ENCODE measurements around the gene KMT5C. TPM values are rescaled to one million over a fixed set of nuclear protein-coding genes. Genes with fewer than 3 reads are reported as not detected.

KMT5C gene
- total and polyA plus RNA-seq, 2 experiments from 2014 or later, result 14.2 to 34.3 TPM

DNA sequence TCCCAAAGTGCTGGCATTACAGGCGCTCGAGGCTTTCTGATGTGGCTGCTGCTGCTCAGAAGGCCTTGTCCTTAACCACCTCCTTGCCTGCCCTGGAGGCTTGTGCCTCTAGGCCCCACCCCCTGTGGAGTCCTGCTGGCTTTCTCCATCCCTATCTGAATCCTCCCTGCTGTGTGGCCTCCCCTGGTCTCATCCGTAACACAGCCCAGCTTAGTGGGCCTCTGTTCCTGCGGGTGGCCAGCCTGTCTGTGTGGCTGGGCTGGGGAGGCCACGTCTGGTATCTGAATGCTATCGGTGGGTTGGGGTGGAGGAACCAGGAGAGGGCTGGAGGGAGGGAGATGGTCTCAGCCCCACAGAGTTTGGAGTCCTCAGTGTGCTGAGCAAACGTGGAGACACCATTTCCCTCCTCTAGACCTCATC, 50.8 kb downstream of the KMT5C start:
- Histone ChIP-seq H3K27ac (ENCODE audit: low read depth) (peak overlapping the region; percentile 15; the same call in 1 of the 2 replicates), H4K20me1 (replicated peaks; ENCODE audit: insufficient read depth) (peaks cover 40% of the 10 kb centered on the region), H3K4me1 (ENCODE audit: insufficient read depth) (peaks cover 66% of the 10 kb centered on the region), H3K36me3 (ENCODE audit: insufficient read depth) (peaks cover 11% of the 10 kb centered on the region; the same call in 1 of the 2 replicates), H3K27me3 (ENCODE audit: insufficient read depth) (no peaks in the 10 kb centered on the region), H3K4me3 (no peak overlapping the region), H3K9me2 (ENCODE audit: insufficient read depth) (no peaks in the 10 kb centered on the region), H3K79me2 (replicated peaks; ENCODE audit: insufficient read depth) (peaks cover 28% of the 10 kb centered on the region), H3K4me2 (no peak overlapping the region; the same call in 1 of the 2 replicates), H3F3A (replicated peaks; ENCODE audit: low read depth) (peaks cover 57% of the 10 kb centered on the region), H2AFZ (no peak overlapping the region)
- Mint-ChIP-seq H3K4me1 (peaks cover 69% of the 10 kb centered on the region), H3K27ac (peak overlapping the region; percentile 26; the same call in 1 of the 2 replicates), H3K9me3 (no peaks in the 10 kb centered on the region; the same call in 2 of the 3 replicates), H3K36me3 (ENCODE audit: low read depth) (peaks cover 54% of the 10 kb centered on the region), H3K4me3 (no peak overlapping the region; the same call in 2 of the 3 replicates), H3K27me3 (ENCODE audit: insufficient read depth, low read depth, poor library complexity) (peaks cover 45% of the 10 kb centered on the region)
- TF ChIP-seq, protein P1, sequence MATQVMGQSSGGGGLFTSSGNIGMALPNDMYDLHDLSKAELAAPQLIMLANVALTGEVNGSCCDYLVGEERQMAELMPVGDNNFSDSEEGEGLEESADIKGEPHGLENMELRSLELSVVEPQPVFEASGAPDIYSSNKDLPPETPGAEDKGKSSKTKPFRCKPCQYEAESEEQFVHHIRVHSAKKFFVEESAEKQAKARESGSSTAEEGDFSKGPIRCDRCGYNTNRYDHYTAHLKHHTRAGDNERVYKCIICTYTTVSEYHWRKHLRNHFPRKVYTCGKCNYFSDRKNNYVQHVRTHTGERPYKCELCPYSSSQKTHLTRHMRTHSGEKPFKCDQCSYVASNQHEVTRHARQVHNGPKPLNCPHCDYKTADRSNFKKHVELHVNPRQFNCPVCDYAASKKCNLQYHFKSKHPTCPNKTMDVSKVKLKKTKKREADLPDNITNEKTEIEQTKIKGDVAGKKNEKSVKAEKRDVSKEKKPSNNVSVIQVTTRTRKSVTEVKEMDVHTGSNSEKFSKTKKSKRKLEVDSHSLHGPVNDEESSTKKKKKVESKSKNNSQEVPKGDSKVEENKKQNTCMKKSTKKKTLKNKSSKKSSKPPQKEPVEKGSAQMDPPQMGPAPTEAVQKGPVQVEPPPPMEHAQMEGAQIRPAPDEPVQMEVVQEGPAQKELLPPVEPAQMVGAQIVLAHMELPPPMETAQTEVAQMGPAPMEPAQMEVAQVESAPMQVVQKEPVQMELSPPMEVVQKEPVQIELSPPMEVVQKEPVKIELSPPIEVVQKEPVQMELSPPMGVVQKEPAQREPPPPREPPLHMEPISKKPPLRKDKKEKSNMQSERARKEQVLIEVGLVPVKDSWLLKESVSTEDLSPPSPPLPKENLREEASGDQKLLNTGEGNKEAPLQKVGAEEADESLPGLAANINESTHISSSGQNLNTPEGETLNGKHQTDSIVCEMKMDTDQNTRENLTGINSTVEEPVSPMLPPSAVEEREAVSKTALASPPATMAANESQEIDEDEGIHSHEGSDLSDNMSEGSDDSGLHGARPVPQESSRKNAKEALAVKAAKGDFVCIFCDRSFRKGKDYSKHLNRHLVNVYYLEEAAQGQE (IDR thresholded peaks at IDR 0.05; ENCODE audit: unreplicated experiment), result no peak
- TF ChIP-seq POLR2AphosphoS5 (IDR thresholded peaks at IDR 0.05; ENCODE audit: low read depth), result no peak; the same call in 1 of the 2 replicates
- TF ChIP-seq, protein P2, sequence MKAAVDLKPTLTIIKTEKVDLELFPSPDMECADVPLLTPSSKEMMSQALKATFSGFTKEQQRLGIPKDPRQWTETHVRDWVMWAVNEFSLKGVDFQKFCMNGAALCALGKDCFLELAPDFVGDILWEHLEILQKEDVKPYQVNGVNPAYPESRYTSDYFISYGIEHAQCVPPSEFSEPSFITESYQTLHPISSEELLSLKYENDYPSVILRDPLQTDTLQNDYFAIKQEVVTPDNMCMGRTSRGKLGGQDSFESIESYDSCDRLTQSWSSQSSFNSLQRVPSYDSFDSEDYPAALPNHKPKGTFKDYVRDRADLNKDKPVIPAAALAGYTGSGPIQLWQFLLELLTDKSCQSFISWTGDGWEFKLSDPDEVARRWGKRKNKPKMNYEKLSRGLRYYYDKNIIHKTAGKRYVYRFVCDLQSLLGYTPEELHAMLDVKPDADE (IDR thresholded peaks at IDR 0.05), result no peak
- TF ChIP-seq NANOG (IDR thresholded peaks at IDR 0.05; ENCODE audit: borderline replicate concordance), result no peak
- no peak for TF ChIP-seq ZNF331 (CRISPR knock-in tag; IDR thresholded peaks at IDR 0.05; ENCODE audit: low read depth)
- no peak for TF ChIP-seq JUNB (IDR thresholded peaks at IDR 0.05; ENCODE audit: unreplicated experiment)
- TF ChIP-seq, protein P3, sequence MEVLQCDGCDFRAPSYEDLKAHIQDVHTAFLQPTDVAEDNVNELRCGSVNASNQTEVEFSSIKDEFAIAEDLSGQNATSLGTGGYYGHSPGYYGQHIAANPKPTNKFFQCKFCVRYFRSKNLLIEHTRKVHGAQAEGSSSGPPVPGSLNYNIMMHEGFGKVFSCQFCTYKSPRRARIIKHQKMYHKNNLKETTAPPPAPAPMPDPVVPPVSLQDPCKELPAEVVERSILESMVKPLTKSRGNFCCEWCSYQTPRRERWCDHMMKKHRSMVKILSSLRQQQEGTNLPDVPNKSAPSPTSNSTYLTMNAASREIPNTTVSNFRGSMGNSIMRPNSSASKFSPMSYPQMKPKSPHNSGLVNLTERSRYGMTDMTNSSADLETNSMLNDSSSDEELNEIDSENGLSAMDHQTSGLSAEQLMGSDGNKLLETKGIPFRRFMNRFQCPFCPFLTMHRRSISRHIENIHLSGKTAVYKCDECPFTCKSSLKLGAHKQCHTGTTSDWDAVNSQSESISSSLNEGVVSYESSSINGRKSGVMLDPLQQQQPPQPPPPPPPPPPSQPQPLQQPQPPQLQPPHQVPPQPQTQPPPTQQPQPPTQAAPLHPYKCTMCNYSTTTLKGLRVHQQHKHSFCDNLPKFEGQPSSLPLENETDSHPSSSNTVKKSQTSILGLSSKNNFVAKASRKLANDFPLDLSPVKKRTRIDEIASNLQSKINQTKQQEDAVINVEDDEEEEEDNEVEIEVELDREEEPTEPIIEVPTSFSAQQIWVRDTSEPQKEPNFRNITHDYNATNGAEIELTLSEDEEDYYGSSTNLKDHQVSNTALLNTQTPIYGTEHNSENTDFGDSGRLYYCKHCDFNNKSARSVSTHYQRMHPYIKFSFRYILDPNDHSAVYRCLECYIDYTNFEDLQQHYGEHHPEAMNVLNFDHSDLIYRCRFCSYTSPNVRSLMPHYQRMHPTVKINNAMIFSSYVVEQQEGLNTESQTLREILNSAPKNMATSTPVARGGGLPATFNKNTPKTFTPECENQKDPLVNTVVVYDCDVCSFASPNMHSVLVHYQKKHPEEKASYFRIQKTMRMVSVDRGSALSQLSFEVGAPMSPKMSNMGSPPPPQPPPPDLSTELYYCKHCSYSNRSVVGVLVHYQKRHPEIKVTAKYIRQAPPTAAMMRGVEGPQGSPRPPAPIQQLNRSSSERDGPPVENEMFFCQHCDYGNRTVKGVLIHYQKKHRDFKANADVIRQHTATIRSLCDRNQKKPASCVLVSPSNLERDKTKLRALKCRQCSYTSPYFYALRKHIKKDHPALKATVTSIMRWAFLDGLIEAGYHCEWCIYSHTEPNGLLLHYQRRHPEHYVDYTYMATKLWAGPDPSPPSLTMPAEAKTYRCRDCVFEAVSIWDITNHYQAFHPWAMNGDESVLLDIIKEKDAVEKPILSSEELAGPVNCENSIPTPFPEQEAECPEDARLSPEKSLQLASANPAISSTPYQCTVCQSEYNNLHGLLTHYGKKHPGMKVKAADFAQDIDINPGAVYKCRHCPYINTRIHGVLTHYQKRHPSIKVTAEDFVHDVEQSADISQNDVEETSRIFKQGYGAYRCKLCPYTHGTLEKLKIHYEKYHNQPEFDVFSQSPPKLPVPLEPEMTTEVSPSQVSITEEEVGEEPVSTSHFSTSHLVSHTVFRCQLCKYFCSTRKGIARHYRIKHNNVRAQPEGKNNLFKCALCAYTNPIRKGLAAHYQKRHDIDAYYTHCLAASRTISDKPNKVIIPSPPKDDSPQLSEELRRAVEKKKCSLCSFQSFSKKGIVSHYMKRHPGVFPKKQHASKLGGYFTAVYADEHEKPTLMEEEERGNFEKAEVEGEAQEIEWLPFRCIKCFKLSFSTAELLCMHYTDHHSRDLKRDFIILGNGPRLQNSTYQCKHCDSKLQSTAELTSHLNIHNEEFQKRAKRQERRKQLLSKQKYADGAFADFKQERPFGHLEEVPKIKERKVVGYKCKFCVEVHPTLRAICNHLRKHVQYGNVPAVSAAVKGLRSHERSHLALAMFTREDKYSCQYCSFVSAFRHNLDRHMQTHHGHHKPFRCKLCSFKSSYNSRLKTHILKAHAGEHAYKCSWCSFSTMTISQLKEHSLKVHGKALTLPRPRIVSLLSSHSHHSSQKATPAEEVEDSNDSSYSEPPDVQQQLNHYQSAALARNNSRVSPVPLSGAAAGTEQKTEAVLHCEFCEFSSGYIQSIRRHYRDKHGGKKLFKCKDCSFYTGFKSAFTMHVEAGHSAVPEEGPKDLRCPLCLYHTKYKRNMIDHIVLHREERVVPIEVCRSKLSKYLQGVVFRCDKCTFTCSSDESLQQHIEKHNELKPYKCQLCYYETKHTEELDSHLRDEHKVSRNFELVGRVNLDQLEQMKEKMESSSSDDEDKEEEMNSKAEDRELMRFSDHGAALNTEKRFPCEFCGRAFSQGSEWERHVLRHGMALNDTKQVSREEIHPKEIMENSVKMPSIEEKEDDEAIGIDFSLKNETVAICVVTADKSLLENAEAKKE (CRISPR knock-in tag; IDR thresholded peaks at IDR 0.05), result no peak
- TF ChIP-seq EZH2phosphoT487 (IDR thresholded peaks at IDR 0.05; ENCODE audit: unreplicated experiment), result no peak
- no peak for TF ChIP-seq STAT1 (IDR thresholded peaks at IDR 0.05; ENCODE audit: unreplicated experiment)
- TF ChIP-seq CREB1 (CRISPR knock-in tag; IDR thresholded peaks at IDR 0.05; ENCODE audit: low read depth), result no peak
- no peak for TF ChIP-seq ZNF114 (CRISPR knock-in tag; IDR thresholded peaks at IDR 0.05)
- TF ChIP-seq, protein P4, sequence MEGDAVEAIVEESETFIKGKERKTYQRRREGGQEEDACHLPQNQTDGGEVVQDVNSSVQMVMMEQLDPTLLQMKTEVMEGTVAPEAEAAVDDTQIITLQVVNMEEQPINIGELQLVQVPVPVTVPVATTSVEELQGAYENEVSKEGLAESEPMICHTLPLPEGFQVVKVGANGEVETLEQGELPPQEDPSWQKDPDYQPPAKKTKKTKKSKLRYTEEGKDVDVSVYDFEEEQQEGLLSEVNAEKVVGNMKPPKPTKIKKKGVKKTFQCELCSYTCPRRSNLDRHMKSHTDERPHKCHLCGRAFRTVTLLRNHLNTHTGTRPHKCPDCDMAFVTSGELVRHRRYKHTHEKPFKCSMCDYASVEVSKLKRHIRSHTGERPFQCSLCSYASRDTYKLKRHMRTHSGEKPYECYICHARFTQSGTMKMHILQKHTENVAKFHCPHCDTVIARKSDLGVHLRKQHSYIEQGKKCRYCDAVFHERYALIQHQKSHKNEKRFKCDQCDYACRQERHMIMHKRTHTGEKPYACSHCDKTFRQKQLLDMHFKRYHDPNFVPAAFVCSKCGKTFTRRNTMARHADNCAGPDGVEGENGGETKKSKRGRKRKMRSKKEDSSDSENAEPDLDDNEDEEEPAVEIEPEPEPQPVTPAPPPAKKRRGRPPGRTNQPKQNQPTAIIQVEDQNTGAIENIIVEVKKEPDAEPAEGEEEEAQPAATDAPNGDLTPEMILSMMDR (conservative IDR thresholded peaks at IDR 0.05; ENCODE audit: low read depth in 2 of 2), result no peak
- TF ChIP-seq EZH2 (IDR thresholded peaks at IDR 0.05; ENCODE audit: low read depth, unreplicated experiment), result no peak
- ATAC-seq (peak; percentile 6), DNase-seq (ENCODE audit: low spot score) (peak; percentile 57)

Measured in GM23338 (cell line).